Measurements from ENCODE around the gene CAMKK2.
"Not testable (repeated sequence)": the region's sequence is repeated elsewhere in the genome, so short reads cannot be mapped to it uniquely, and the experiment has no call there.

CAMKK2 gene

DNA sequence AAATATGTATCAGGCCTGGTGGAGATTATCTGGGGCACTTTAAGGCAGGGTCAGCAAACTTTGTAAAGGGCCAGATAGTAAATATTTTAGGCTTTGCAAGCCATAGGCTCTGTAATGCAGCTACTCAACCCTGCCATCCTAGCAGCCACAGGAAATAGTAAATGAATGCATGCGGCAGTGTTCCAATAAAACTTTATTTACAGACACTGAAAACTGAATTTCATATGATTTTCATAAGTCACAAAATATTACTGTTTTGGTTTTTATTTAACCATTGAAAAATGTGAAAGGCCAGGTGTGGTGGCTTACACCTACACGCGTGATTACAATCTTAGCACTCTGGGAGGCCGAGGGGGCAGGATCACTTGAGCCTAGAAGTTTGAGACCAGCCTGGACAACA, 3.2 kb upstream of the CAMKK2 start:
- no peaks in the 10 kb centered on the region for H3K36me3 ChIP-seq (ENCODE audit: control insufficient read depth in 2 of 2, insufficient read depth in 2 of 2, low read length in 2 of 2)
- no peaks in the 10 kb centered on the region for H3K27me3 ChIP-seq (ENCODE audit: control insufficient read depth in 2 of 2, insufficient read depth in 2 of 2, low read length in 2 of 2)
- no peak overlapping the region for H3K9ac ChIP-seq (ENCODE audit: low read depth in 1 of 2, low read length in 2 of 2)
- peaks cover 11 to 26% of the 10 kb centered on the region in 2 donors for H3K4me1 ChIP-seq (ENCODE audit: control insufficient read depth in 2 of 2, insufficient read depth in 2 of 2, low read length in 2 of 2)
- no peak overlapping the region for H3K4me3 ChIP-seq (ENCODE audit: low read length in 2 of 2)
- H3K27ac ChIP-seq (ENCODE audit: low read depth in 2 of 2, low read length in 2 of 2), result no peak overlapping the region
- H3K9me3 ChIP-seq (ENCODE audit: control insufficient read depth in 2 of 2, low read length in 2 of 2), result no peaks in the 10 kb centered on the region

DNA sequence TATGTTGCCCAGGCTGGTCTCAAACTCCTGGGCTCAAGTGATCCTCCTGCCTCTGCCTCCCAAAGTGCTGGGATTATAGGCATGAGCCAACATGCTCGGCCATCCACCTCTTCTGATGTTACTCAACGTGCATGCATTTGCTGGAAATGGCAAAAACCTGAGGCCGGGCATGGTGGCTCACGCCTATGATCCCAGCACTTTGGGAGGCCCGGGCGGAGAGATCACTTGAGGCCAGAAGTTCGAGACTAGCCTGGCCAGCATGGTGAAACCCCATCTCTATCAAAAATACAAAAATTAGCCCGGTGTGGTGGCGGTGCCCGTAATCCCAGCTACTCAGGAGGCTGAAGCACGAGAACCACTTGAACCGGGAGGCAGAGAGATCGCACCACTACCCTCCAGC, 1.9 kb upstream of the CAMKK2 start:
- not testable (repeated sequence) for H3K36me3 ChIP-seq (ENCODE audit: control insufficient read depth in 2 of 2, insufficient read depth in 2 of 2, low read length in 2 of 2); H3K9me3 ChIP-seq (ENCODE audit: control insufficient read depth in 2 of 2, low read length in 2 of 2); H3K27me3 ChIP-seq (ENCODE audit: control insufficient read depth in 2 of 2, insufficient read depth in 2 of 2, low read length in 2 of 2); H3K4me3 ChIP-seq (ENCODE audit: low read length in 2 of 2); H3K9ac ChIP-seq (ENCODE audit: low read depth in 1 of 2, low read length in 2 of 2); H3K27ac ChIP-seq (ENCODE audit: low read depth in 2 of 2, low read length in 2 of 2)
- peaks cover 11 to 26% of the 10 kb centered on the region in 2 donors for H3K4me1 ChIP-seq (ENCODE audit: control insufficient read depth in 2 of 2, insufficient read depth in 2 of 2, low read length in 2 of 2)

DNA sequence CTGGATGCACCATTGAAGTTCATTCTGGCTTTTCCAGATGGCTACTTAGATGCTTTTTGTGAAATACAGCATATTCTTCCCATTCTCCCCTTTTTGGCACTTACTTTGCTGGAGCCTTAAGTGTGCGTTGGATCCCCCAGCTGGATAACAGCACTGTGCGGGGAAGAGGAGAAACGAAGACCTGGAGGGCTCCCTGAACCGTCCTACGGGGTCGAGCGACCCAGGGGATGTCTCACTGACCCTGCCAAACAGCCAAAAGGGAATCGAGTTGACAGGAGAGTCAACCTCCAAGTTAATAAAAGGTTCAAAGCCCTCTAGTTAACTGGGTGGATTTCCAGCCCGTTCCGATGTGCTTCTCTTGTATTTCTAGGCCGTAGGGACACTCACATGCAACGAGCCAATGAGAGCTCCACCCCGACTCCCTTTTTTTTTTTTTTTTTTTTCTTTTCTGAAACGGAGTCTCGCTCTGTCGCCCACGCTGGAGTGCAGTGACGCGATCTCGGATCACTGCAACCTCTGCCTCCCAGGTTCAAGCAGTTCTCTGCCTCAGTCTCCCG, 1.0 kb upstream of the CAMKK2 start:
- Histone ChIP-seq H3K4me3 (ENCODE audit: low read length in 2 of 2) (peak overlapping the region; percentile 84 to 90), H3K27ac (ENCODE audit: low read depth in 2 of 2, low read length in 2 of 2) (peak overlapping the region; percentile 79 to 83), H3K9me3 (ENCODE audit: control insufficient read depth in 2 of 2, low read length in 2 of 2) (no peaks in the 10 kb centered on the region), H3K36me3 (ENCODE audit: control insufficient read depth in 2 of 2, insufficient read depth in 2 of 2, low read length in 2 of 2) (no peaks in the 10 kb centered on the region), H3K27me3 (ENCODE audit: control insufficient read depth in 2 of 2, insufficient read depth in 2 of 2, low read length in 2 of 2) (no peaks in the 10 kb centered on the region), H3K9ac (ENCODE audit: low read depth in 1 of 2, low read length in 2 of 2) (peak overlapping the region; percentile 72 to 75), H3K4me1 (ENCODE audit: control insufficient read depth in 2 of 2, insufficient read depth in 2 of 2, low read length in 2 of 2) (peaks cover 11 to 26% of the 10 kb centered on the region in 2 donors)

DNA sequence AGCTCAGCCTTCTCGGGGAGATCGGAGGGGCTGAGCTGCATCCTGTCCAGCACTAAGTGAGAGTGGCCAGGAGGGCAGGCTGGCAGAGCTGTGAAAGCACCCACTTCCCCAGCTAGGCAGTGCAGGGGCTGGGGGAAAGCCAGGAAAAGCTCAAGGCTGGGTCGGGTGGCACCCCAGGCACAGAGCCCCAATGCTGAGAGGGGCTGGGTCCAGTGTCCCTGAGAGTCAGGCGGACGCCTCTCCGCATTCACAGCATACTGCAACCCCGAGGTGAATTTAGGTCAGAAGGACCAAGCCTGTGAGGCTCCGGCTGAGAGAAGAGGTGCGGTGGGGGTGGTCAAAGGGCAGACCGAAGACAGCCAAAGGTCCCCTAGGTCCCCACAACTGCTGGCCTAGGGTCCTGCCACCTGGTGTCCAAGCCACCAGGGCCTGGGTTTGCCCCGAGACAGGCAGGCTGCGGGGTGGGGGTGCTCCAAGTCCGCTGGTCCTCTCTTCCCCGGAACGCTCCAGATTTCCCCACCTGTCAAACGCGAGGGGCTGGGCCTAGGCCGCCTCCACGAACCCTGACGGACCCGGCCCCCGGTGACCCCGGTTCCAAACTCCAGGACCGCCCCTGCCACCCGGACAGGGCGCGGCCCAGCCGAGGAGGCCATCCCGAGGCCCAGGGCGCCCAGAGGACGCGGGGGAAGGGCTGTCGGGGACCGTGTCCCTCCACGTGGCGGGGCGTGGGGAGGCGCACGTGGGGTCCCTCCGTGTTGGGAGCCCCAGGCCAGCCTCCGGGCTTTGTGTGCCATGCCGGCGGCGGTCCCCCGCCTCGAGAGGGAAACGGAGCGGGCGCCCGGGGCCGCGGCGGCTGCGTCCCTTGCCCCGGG, 527 bp downstream of the CAMKK2 start:
- peak overlapping the region; percentile 72 to 84 for H3K4me3 ChIP-seq (ENCODE audit: low read length in 2 of 2)

GRCh38 chr12:121295116-121295745, 1.3 kb downstream of the CAMKK2 start:
- H3K27me3 ChIP-seq (ENCODE audit: control insufficient read depth in 2 of 2, insufficient read depth in 2 of 2, low read length in 2 of 2), result no peaks in the 10 kb centered on the region
- H3K9ac ChIP-seq (ENCODE audit: low read depth in 1 of 2, low read length in 2 of 2), result peak overlapping the region; percentile 83 to 92
- H3K9me3 ChIP-seq (ENCODE audit: control insufficient read depth in 2 of 2, low read length in 2 of 2), result no peaks in the 10 kb centered on the region
- H3K27ac ChIP-seq (ENCODE audit: low read depth in 2 of 2, low read length in 2 of 2), result peak overlapping the region in 1 of 2 donors; percentile 82
- peaks cover 11 to 22% of the 10 kb centered on the region in 2 donors for H3K4me1 ChIP-seq (ENCODE audit: control insufficient read depth in 2 of 2, insufficient read depth in 2 of 2, low read length in 2 of 2)
- peak overlapping the region; percentile 72 to 84 for H3K4me3 ChIP-seq (ENCODE audit: low read length in 2 of 2)
- H3K36me3 ChIP-seq (ENCODE audit: control insufficient read depth in 2 of 2, insufficient read depth in 2 of 2, low read length in 2 of 2), result no peaks in the 10 kb centered on the region

More for the DNA sequence above, 527 bp downstream of the CAMKK2 start:
- Histone ChIP-seq H3K4me1 (ENCODE audit: control insufficient read depth in 2 of 2, insufficient read depth in 2 of 2, low read length in 2 of 2) (peaks cover 11 to 26% of the 10 kb centered on the region in 2 donors), H3K27ac (ENCODE audit: low read depth in 2 of 2, low read length in 2 of 2) (peak overlapping the region; percentile 80 to 82), H3K36me3 (ENCODE audit: control insufficient read depth in 2 of 2, insufficient read depth in 2 of 2, low read length in 2 of 2) (no peaks in the 10 kb centered on the region), H3K9ac (ENCODE audit: low read depth in 1 of 2, low read length in 2 of 2) (peak overlapping the region; percentile 83 to 92), H3K27me3 (ENCODE audit: control insufficient read depth in 2 of 2, insufficient read depth in 2 of 2, low read length in 2 of 2) (no peaks in the 10 kb centered on the region), H3K9me3 (ENCODE audit: control insufficient read depth in 2 of 2, low read length in 2 of 2) (no peaks in the 10 kb centered on the region)

DNA sequence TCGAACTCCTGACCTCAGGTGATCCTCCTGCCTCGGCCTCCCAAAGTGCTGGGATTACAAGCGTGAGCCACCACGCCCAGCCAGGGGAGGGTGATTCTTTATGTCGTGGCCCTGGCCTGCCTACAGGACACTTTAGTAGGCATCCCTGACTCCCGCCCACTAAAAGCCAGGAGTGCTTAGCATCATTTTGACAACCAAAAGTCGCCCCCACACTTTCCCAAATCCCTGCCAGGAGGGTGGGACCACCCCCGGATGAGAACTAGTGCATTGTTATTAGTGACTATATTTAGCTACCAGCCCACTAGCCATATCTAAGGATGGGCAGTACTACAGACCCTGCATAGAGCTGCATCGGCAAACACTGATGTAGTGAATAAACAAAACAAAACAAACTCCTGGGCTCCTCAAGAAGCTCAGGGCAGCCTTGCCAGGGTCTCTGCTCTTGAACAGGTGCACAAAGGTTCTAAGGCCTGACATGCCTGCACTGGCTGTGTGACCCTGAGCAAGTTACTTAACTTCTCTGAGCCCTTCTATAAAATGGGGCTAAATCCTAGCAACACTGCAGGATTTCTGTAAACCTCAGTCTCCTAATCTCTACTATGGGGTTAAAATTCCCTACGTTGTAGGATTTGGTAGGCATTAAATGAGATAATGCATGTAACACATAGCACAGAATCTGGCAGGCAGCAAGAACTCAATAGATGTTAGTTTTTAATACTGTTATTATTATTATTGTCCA, 2.2 kb downstream of the CAMKK2 start:
- H3K4me1 ChIP-seq (ENCODE audit: control insufficient read depth in 2 of 2, insufficient read depth in 2 of 2, low read length in 2 of 2), result peaks cover 11 to 16% of the 10 kb centered on the region in 2 donors
- no peaks in the 10 kb centered on the region for H3K9me3 ChIP-seq (ENCODE audit: control insufficient read depth in 2 of 2, low read length in 2 of 2)
- H3K9ac ChIP-seq (ENCODE audit: low read depth in 1 of 2, low read length in 2 of 2), result no peak overlapping the region
- no peak overlapping the region for H3K4me3 ChIP-seq (ENCODE audit: low read length in 2 of 2)
- H3K36me3 ChIP-seq (ENCODE audit: control insufficient read depth in 2 of 2, insufficient read depth in 2 of 2, low read length in 2 of 2), result no peaks in the 10 kb centered on the region
- H3K27ac ChIP-seq (ENCODE audit: low read depth in 2 of 2, low read length in 2 of 2), result no peak overlapping the region
- H3K27me3 ChIP-seq (ENCODE audit: control insufficient read depth in 2 of 2, insufficient read depth in 2 of 2, low read length in 2 of 2), result no peaks in the 10 kb centered on the region

- no peak overlapping the region for H3K27ac ChIP-seq (ENCODE audit: low read depth in 2 of 2, low read length in 2 of 2)
- H3K4me1 ChIP-seq (ENCODE audit: control insufficient read depth in 2 of 2, insufficient read depth in 2 of 2, low read length in 2 of 2), result peaks cover 11 to 16% of the 10 kb centered on the region in 2 donors
- no peaks in the 10 kb centered on the region for H3K36me3 ChIP-seq (ENCODE audit: control insufficient read depth in 2 of 2, insufficient read depth in 2 of 2, low read length in 2 of 2)
- H3K4me3 ChIP-seq (ENCODE audit: low read length in 2 of 2), result no peak overlapping the region
- H3K27me3 ChIP-seq (ENCODE audit: control insufficient read depth in 2 of 2, insufficient read depth in 2 of 2, low read length in 2 of 2), result no peaks in the 10 kb centered on the region
- H3K9me3 ChIP-seq (ENCODE audit: control insufficient read depth in 2 of 2, low read length in 2 of 2), result no peaks in the 10 kb centered on the region
- no peak overlapping the region for H3K9ac ChIP-seq (ENCODE audit: low read depth in 1 of 2, low read length in 2 of 2)
These were observed 2.9 kb downstream of the CAMKK2 start for GRCh38 chr12:121293603-121294002.

GRCh38 chr12:121290410-121290809, 6.1 kb downstream of the CAMKK2 start:
- H3K27me3 ChIP-seq (ENCODE audit: control insufficient read depth in 2 of 2, insufficient read depth in 2 of 2, low read length in 2 of 2), result no peaks in the 10 kb centered on the region
- peaks cover 2 to 4% of the 10 kb centered on the region in 2 donors for H3K4me1 ChIP-seq (ENCODE audit: control insufficient read depth in 2 of 2, insufficient read depth in 2 of 2, low read length in 2 of 2)
- no peak overlapping the region for H3K9ac ChIP-seq (ENCODE audit: low read depth in 1 of 2, low read length in 2 of 2)
- no peaks in the 10 kb centered on the region for H3K9me3 ChIP-seq (ENCODE audit: control insufficient read depth in 2 of 2, low read length in 2 of 2)
- H3K36me3 ChIP-seq (ENCODE audit: control insufficient read depth in 2 of 2, insufficient read depth in 2 of 2, low read length in 2 of 2), result no peaks in the 10 kb centered on the region
- H3K27ac ChIP-seq (ENCODE audit: low read depth in 2 of 2, low read length in 2 of 2), result no peak overlapping the region
- no peak overlapping the region for H3K4me3 ChIP-seq (ENCODE audit: low read length in 2 of 2)

DNA sequence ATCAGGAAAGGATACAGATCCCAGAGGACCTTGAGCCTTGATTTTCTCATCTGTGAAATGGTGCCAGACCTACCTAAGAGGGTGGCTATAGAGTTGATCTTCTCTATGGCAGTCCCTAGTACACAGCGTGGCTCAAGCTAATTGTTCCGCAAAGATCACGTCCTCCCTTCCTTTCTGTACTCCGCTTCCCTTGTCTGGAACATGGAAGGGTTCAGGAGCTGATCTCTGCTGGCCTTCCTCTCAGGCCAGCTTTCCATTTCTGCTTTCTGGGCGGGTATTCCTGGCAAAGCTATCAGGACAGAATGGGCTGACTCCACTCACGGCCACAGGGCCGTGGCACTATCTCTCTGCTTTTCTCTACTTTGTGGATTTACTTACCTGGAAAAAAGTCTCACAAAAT, 6.5 kb downstream of the CAMKK2 start:
- H3K36me3 ChIP-seq (ENCODE audit: control insufficient read depth in 2 of 2, insufficient read depth in 2 of 2, low read length in 2 of 2), result no peaks in the 10 kb centered on the region
- no peak overlapping the region for H3K27ac ChIP-seq (ENCODE audit: low read depth in 2 of 2, low read length in 2 of 2)

More for the DNA sequence above, 6.5 kb downstream of the CAMKK2 start:
- no peaks in the 10 kb centered on the region for H3K27me3 ChIP-seq (ENCODE audit: control insufficient read depth in 2 of 2, insufficient read depth in 2 of 2, low read length in 2 of 2)
- no peaks in the 10 kb centered on the region for H3K9me3 ChIP-seq (ENCODE audit: control insufficient read depth in 2 of 2, low read length in 2 of 2)
- H3K4me1 ChIP-seq (ENCODE audit: control insufficient read depth in 2 of 2, insufficient read depth in 2 of 2, low read length in 2 of 2), result peaks cover 0 to under 1% of the 10 kb centered on the region in 2 donors
- no peak overlapping the region for H3K4me3 ChIP-seq (ENCODE audit: low read length in 2 of 2)
- no peak overlapping the region for H3K9ac ChIP-seq (ENCODE audit: low read depth in 1 of 2, low read length in 2 of 2)
